RPMI8226 (cell line): ENCODE data around the gene ANO1.
A peak's percentile ranks its signal among the peaks of the same experiment; 100 is the strongest.
"Not testable (repeated sequence)": the region's sequence is repeated elsewhere in the genome, so short reads cannot be mapped to it uniquely, and the experiment has no call there.

Source experiments
- DNase-seq: peaks from one replicate; pipeline ENCODE4 v3.0.0-alpha.2; 2015

ANO1 gene

GRCh38 chr11:70078095-70078780 is at the start of gene ANO1:
Gene ANO1, plus strand, starts transcription at chr11:70078317. Its CDS starts 290 bp downstream, at chr11:70078607.
- no peak for DNase-seq

- DNase-seq, result peak; percentile 38
Observed at GRCh38 chr11:70029115-70029860, 48.8 kb upstream of the ANO1 start.

DNA sequence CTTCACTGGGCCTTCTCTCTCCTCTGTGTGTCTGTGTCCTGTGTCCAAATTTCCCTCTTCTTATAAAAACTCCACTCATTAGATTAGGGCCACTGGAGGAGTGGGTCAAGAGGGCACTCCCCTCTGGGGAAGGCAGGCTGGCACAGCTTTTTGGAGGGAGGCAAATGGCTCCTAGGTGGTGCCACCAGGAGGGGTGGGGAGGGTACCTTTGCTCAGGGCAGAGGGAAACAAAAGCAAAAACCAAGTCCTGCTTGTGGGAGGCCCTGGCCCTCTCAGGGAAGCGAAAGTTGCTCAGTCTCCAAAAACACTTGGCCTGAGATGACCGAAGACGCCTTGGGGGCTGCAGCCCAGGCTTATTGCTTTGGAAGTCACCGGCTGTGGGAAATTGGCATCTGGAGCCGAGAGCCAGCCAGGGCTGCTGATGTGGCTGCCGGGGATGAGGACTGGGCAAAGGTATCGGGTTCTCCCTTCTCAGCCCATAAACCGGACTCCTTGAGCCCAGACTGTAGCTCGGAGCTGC is 48.2 kb upstream of the ANO1 start:
- DNase-seq, result peak; percentile 35

DNA sequence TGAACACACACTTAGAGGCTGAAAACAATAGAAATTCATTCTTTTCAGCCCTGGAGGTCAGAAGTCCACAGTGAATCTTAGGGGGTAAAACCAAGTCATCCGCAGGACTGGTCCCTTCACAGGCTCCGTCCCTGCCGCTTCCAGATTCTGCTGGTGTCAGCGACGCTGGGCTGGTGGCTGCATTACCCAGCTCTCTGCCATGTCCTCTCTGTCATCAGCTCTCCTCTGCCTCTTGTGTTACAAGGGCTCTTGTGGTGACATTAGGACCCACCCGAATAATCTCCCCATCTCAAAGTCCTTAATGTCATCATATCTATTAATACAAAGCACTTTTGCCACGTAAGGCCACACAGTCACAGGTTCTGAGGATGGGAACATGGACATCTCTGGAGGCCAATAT is 47.7 kb upstream of the ANO1 start:
- DNase-seq, result no peak

- DNase-seq, result no peak
Observed at GRCh38 chr11:70031631-70032469, 46.3 kb upstream of the ANO1 start.

DNA sequence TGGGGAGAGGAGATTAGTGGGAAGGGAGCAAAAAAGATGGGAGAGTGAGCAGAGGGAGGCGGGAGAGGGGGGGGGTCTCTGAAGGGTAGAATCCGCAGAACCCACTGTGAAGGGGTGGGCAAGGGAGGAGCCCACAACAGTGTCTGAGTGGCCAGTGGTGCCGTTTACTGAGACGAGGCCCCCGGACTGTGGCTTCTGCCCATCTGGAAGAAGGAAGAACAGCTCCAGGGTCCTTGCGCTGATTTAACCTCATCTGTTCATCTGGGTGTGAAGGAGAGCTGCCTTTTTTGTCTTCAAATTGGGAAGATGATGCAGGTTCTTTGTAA is 45.7 kb upstream of the ANO1 start:
- DNase-seq, result no peak

DNA sequence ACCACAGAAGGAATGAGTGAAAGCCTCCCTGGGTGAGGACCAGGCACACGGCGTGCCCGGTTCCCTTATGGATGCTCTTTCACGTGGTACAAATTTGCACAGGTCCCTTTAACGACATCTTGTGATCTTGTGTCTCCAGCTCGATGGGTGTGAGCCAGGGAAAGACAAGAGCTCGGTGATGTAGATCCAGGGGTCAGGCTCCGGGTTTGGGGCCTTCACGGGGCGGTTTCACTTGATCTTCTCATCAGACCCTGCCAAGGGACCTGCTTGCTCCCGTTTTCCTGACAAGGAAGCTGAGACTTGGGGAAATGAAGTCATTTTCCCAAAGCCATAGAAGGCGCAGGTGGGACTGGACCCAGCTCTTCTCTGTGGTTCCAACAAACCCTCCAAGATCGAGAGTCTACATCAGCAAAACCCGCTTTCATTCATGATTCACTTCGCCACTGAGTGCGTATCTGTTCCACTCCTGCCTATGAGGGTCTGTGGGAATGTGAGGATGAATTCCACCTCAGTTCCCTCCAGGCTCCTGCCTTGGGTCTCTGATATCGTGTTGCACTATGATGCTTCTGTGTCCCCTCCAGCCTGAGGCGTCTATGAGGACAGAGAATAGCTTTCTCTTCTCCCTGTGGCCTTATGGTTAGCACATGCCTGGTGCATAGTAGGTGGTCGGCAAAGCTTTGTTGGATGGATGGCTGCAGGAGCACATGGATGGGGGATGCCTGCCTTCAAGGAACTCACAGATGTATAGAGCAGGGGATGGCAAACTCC is 45.0 kb upstream of the ANO1 start:
- DNase-seq, result no peak

- DNase-seq, result no peak
Observed at GRCh38 chr11:70033711-70034070, 44.4 kb upstream of the ANO1 start.

DNA sequence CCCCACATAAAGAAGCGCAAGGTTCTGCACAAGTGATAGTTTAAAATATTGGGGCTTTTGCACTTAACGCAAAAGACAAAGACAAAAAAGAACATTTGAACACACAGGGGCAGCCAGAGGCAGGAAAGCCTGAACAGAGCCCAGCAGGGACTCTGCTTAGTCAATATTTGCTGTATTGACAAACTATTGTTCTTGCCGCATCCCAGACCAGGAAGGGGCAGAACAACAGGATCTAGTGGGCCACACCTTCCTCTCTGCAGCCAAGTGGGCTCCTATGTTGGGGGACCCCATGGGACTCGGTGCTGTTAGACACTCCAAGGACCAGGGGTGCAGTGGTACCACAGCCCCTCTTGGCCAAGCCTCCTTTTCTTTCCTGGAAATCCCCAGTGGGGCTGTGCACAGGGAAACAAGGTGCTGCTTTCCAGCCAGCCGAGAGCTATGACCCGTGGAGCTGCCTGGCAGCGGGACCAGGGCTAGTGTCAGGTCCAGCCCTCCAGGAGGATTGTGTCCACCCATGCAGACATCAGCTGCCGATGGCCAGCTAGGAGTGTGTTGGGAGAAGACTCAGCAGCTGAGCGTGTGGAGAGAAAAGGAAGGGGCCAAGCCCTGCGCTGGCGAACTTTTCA is 43.3 kb upstream of the ANO1 start:
- DNase-seq, result no peak

DNA sequence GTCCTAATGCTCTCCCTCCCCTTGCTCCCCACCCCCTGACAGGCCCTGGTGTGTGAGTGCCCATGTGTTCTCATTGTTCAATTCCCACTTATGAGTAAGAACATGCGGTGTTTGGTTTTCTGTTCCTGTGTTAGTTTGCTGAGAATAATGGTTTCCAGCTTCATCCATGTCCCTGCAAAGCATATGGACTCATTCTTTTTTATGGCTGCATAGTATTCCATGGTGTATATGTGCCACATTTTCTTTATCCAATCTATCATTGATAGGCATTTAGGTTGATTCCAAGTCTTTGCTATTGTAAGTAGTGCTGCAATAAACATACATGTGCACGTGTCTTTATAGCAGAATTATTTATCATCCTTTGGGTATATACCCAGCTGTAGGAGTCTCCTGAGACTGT is 42.5 kb upstream of the ANO1 start:
- DNase-seq, result not testable (repeated sequence)

DNA sequence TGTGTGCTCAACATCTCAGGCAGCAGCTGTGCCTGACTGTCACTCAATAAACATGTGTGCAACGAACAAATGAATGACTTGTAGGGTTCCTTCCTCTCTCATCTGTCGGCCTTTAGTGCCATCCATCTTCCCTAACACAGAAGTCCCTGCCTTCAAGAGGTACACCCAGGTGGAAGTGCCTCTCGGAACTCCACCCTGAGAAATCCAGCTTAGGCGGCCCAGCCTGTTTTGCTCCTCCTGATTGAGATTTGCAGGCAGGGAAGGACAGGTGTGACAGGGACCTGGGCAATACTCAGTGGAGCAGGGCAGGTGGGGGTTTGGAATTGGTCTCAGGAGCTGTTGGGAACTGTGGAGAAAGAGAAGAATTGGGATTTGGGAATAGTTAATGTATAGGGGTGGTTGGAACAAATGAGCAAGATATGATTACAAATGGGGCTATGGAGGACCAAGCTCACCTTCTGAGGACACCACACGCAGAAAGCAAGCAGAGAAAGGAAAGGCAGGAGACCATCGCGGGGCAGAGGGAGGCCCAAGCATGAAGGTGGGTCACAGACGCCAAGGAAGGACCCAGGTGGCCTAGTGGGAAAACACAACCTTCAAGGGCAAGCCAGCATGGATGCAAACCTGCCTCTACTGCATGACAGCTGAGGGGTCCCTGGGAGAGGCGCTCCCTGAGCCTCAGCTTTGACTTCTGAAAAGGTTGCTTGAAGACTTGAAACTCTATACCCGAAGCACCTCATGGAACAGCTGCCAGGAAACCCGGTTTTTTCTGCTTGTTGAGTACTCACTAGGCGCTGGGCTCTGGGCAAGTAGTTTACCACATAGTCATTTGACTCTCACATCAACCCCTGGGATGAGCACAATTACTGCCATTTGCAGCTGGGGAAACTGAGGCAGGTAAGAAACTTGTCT is 40.9 kb upstream of the ANO1 start:
- DNase-seq, result no peak

DNA sequence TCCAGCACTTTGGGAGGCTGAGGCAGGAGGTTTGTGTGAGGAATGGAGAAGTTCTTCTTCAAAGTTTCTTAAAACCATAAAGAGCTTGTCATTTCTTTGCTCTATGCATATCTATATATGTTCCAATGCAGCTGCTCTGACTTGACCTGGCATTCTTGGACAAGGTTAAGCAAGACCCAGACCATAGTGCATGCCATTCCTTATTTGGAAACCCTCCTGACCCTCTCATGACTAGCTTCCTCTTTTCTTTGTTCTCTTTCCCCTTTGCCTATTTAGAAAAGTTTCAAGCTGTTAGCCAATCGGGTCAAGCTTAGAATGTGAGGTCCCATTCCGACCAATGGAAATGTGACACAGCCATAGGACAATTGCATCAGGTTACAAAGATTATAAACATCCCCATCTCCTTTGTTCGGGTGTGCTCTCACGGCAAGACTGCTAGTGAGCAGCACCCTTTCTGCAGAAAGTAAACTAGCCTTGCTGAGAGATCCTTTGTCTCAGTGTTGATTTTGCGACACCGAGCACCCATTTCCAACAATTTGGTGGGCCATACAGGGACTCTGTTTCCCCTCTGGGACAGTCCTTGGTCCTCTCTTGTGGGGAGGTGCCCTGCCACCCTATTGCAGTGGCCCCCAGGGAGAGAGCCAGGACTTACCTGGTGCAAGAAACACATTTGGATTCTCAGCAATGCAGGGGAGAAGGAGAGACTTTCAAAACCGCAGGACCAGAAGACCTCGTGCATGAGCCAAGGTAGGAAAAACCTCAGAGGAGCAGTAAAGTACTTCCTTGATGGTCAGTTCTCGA is 39.9 kb upstream of the ANO1 start:
- DNase-seq, result no peak

DNA sequence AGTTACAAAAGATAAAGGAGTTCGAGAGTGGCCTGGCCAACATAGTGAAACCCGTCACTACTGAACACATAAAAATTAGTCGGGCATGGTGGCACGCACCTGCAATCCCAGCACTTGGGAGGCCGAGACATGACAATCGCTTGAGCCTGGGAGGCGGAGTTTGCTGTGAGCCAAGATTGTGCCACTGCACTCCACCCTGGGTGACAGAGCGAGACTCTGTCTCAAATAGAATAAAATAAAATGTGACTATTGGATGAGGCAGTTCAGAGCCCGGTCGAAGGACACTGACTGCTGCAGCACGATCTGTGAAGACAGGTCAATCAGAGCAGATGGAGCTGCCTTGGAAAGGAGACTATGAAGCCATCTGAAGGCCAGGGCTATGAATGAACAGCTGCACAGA is 37.7 kb upstream of the ANO1 start:
- DNase-seq, result no peak

- DNase-seq, result no peak
Observed at GRCh38 chr11:70040869-70041501, 37.1 kb upstream of the ANO1 start.

DNA sequence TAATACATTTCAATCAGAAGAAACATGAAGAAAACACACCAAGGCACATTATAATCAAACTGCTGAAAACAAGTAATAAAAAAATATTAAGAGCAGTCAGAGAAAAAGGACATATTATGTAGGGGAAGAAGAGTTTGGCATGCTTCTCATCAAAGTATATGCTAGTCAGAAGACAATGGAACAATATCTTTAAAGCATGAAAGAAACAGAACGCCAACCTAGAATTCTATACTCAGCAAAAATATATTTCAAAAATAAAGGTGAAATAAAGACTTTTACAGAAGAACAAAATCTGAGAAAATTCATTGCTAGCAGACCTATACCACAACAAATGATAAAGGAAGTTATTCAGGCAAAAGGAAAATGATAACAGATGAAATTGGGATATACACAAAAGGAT is 34.6 kb upstream of the ANO1 start:
- DNase-seq, result no peak

DNA sequence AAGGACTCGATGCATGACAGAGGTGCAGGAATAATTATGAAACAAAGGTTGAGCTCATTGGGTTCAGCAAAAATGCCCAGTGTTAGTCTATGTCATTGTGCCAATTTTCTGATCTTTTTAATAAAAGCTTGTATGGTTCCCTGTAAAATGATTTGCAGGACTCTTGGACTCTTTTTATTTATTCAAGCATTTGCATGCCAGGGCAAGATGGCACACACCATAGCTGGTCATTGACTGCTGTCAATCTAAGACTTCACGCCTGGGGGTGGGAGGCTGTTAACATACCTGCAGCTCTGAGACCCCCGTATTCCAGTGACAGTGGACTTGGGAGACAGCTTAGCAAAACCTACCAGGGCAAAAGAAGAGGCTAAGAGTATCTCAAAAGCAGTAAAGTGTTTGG is 32.0 kb upstream of the ANO1 start:
- no peak for DNase-seq

DNA sequence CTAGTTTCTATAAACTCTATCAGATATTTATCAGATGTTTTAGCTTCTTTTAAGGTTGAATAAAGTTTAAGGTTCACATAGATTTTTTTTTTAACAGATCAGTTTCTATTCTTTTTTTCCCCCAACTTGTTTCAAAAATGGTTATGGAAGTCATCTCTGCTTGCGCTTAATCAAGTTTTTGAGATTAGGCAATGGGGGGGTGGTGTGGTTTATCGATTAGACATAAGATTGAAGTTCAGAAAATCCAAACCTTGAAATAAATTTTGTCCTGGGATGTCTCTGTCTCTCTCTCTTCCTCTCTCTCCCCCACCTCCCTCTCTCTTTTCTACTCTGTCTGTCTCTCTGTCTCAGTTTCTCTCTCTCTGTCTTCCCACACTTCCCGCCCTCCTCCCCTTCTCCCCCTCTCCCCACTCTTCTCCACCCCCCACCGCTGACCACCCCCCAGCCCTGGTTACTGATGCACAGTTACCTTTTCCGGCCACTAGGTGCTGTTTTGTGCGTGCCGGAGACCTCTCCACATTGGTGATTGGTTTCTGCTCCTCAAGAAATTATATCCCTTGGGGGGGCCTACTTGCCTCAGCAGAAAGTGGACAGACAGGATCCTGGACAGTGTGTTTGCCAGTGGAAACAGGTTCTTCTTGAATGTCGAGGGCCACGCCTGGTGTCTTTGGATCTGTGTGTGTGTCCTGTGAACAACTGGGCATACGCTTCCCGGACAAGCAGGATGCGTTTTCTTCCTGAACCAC is 29.7 kb upstream of the ANO1 start:
- peak; percentile 19 for DNase-seq

DNA sequence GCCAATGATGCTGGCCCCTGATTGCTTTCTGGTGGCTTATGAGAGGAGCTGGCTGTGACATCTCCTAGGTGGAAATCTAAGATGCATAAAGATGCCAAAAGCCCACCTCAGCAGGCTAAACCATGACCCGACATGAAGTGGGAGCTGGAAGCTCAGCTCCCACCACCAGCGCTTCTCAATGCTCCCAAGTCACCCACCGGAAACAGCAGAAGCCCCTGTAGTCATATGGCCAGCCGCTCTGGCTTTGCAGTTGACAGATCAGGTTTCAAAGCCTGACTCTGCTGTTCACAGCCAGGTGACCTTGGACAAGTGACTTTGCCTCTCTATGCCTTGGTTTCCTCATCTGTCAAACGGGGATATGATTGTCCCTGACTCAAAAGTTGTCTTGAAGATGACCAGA is 29.1 kb upstream of the ANO1 start:
- DNase-seq, result no peak

DNA sequence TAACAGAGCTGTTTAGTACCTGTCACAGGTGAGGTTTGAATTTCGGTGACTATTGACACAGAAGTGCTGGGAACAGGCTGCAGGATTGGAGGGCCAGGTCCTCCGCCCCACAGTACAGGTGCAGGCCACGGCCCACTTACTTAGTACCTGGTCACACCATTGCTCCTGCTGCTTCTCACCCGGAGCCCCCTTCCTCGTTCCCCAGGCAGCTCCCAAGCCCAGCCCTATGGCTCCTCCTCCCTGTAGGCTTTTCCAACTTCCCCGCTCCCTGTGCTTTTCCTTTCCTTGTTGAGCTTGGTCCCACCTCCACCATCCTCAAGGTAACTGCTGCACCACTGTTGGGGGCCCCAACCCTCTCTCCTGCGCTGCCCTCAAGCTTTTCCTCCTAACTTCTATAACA is 27.9 kb upstream of the ANO1 start:
- no peak for DNase-seq
